Thyroid gland (tissue), 4 donors: Measurements from ENCODE around the gene SPRR1A.

Source experiments
- CTCF ChIP-seq, 6 experiments: fragments of 200-600 bp in 3 of 6; fragments of 450-650 bp in 3 of 6; sonication (generic) in 3 of 6; IDR thresholded peaks; one replicate each; pipeline ENCODE4 v1.5.1; 2016 to 2019; ENCODE audit warnings: antibody characterized with exemption in 6 of 6, mild to moderate bottlenecking in 2 of 6, inconsistent platforms in 1 of 6, moderate library complexity in 1 of 6
- POLR2A ChIP-seq, 2 donors: fragments of 450-650 bp; IDR thresholded peaks; one replicate each; pipeline ENCODE4 v1.6.1; 2017; ENCODE audit warnings: antibody characterized with exemption in 2 of 2, mild to moderate bottlenecking in 2 of 2, moderate library complexity in 1 of 2

- TF ChIP-seq CTCF (IDR thresholded peaks at IDR 0.05), result no peak
- TF ChIP-seq POLR2A (IDR thresholded peaks at IDR 0.05), result no peak
These were observed 23.3 kb upstream of the SPRR1A start for GRCh38 chr1:152960452-152961044.
